Suprapubic skin (tissue), 4 donors: Measurements from ENCODE around the gene IVD. TPM values are rescaled to one million over a fixed set of nuclear protein-coding genes. Genes with fewer than 3 reads are reported as not detected.

Experiments
- DNase-seq, 2 donors: peaks; one replicate each; pipeline ENCODE4 v3.0.0-alpha.2; 2019; ENCODE audit warnings: low spot score in 2 of 2
- H3K27ac ChIP-seq: fragments of 200-600 bp; sonication (generic); one replicate; pipeline ENCODE4 v1.5.1; 2019
- H3K27me3 ChIP-seq: fragments of 200-600 bp; sonication (generic); one replicate; pipeline ENCODE4 v1.5.1; 2019
- H3K36me3 ChIP-seq: fragments of 200-600 bp; sonication (generic); one replicate; pipeline ENCODE4 v1.5.1; 2019
- H3K4me1 ChIP-seq: fragments of 200-600 bp; sonication (generic); one replicate; pipeline ENCODE4 v1.5.1; 2019
- H3K4me3 ChIP-seq: fragments of 200-600 bp; sonication (generic); one replicate; pipeline ENCODE4 v1.5.1; 2019; ENCODE audit warnings: mild to moderate bottlenecking
- H3K9me3 ChIP-seq: fragments of 200-600 bp; sonication (generic); one replicate; pipeline ENCODE4 v1.5.1; 2019
- CTCF ChIP-seq, 2 donors: fragments of 200-600 bp in 1 of 2; fragments of 450-650 bp in 1 of 2; sonication (generic) in 1 of 2; IDR thresholded peaks; one replicate each; pipeline ENCODE4 v1.5.1; 2016 to 2019; ENCODE audit warnings: antibody characterized with exemption in 2 of 2, mild to moderate bottlenecking in 1 of 2, moderate library complexity in 1 of 2
- EP300 ChIP-seq: sonication (generic); formaldehyde crosslinking; IDR thresholded peaks from one replicate; pipeline ENCODE4 v1.6.1; 2017; ENCODE audit warnings: antibody characterized with exemption
- POLR2A ChIP-seq, 2 donors: fragments of 450-650 bp; IDR thresholded peaks; one replicate each; pipeline ENCODE4 v1.6.1; 2017; ENCODE audit warnings: antibody characterized with exemption in 2 of 2, mild to moderate bottlenecking in 2 of 2, moderate library complexity in 2 of 2
- POLR2AphosphoS5 ChIP-seq, 3 donors: sonication (generic); formaldehyde crosslinking; IDR thresholded peaks; one replicate each; pipeline ENCODE4 v1.6.1; 2017; ENCODE audit warnings: antibody characterized with exemption in 3 of 3
- WGBS: methylation state at CpG from one replicate; pipeline ENCODE4 v1.1.5; 2018; 5-methylcytosine and 5-hydroxymethylcytosine counted together
- total RNA-seq, 4 donors: library from RNA; depleted of rRNA; stranded (reverse); fragments of >200 nt; gene quantifications; one replicate each; pipeline ENCODE4 v1.1.0, GENCODE V29; 2016

Gene IVD
- total RNA-seq, 4 donors from 2014 or later = 7.7 to 18.3 (median 13.3) TPM

GRCh38 chr15:40392986-40393948 lies 12.3 kb upstream of the IVD start:
- no peak overlapping the region for H3K4me3 ChIP-seq
- no peaks in the 10 kb centered on the region for H3K27me3 ChIP-seq
- H3K4me1 ChIP-seq = no peaks in the 10 kb centered on the region
- no peaks in the 10 kb centered on the region for H3K9me3 ChIP-seq
- TF ChIP-seq POLR2AphosphoS5 (IDR thresholded peaks at IDR 0.05) (no peak), CTCF (IDR thresholded peaks at IDR 0.05) (no peak), POLR2A (IDR thresholded peaks at IDR 0.05) (no peak), EP300 (no peak)
- DNase-seq = no peak
- H3K27ac ChIP-seq = no peak overlapping the region
- WGBS = 95% methylated on average over 4 of the region's 4 CpGs
- H3K36me3 ChIP-seq = peaks cover 33% of the 10 kb centered on the region

DNA sequence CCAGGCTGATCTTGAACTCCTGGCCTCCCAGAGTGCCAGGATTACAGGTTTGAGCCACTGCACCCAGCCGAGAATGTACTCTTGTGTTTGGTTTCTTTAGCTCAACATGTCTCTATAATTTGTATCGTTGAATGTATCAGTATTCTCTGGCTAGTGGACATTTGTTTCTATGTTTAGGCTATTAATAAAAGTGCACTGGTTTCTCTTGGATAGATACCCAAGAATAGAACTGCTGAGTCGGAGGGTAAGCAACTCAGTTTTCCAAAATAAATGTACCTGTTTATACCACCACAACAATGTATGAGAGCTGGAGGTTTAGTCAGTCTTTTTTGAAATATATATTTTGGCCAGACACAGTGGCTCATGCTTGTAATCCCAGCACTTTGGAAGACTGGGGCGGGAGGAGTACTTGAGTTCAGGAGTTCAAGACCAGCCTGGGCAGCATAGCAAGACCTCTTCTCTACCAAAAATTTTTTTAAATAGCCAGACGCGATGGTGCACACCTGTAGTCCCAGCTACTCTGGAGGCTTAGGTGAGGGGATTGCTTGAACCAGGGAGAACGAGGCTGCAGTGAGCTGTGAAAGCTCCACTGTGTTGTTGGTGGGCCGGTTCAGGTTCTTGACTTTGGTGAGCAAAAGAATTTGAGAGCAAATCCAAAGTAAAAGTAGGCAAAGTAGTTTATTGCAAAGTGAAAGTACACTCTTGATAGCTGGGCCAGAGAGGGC lies 7.7 kb upstream of the IVD start:
- H3K4me3 ChIP-seq = no peak overlapping the region
- no peak for DNase-seq

DNA sequence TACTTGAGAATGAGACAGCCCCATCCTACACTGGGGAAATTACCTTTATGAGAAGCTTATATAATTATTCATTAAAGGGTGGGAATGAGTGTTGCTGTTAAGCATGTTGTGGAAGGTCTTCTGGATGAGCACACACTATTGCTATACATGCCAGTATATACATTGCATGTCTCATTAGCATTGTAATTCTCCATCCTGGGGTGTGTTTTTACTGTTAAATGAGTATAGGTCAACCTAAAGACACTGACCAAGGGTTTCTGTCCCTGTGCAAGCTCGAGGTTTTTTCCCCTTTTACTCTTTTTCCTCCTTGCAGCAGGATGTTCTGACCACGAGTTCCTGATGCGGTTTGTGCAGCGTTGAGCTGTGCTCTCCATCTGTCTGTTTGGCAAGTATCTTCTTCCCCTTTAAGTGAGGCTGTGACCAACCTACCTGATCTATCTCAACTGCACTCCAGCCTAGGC lies 7.2 kb upstream of the IVD start:
- no peaks in the 10 kb centered on the region for H3K9me3 ChIP-seq
- TF ChIP-seq EP300 (no peak), POLR2AphosphoS5 (IDR thresholded peaks at IDR 0.05) (no peak), CTCF (IDR thresholded peaks at IDR 0.05) (no peak)
- DNase-seq = no peak
- H3K27ac ChIP-seq = no peak overlapping the region
- H3K4me3 ChIP-seq = no peak overlapping the region
- WGBS = 56% methylated on average over 4 of the region's 4 CpGs
- H3K36me3 ChIP-seq = peaks cover 4% of the 10 kb centered on the region
- no peaks in the 10 kb centered on the region for H3K27me3 ChIP-seq
- H3K4me1 ChIP-seq = no peaks in the 10 kb centered on the region

More for the DNA sequence above, 7.7 kb upstream of the IVD start:
- Histone ChIP-seq H3K9me3 (no peaks in the 10 kb centered on the region), H3K4me1 (no peaks in the 10 kb centered on the region), H3K36me3 (peaks cover 10% of the 10 kb centered on the region), H3K27me3 (no peaks in the 10 kb centered on the region), H3K27ac (no peak overlapping the region)
- no peak for TF ChIP-seq CTCF (IDR thresholded peaks at IDR 0.05)
- no peak for TF ChIP-seq EP300
- 93% methylated on average over 8 of the region's 8 CpGs for WGBS

DNA sequence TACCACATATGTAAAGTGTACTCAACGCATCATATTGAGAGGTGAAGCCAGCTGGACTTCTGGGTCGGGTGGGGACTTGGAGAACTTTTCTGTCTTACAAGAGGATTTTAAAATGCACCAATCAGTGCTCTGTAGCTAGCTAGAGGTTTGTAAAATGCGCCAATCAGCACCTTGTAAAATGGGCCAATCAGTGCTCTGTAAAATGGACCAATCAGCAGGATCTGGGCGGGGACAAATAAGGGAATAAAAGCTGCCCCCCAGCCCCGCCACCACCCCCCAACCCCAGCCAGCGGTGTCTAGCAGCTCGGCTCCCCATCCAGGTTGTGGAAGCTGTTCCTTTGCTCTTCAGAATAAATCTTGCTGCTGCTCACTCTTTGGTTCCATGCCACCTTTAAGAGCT lies 6.2 kb upstream of the IVD start:
- TF ChIP-seq POLR2AphosphoS5 (IDR thresholded peaks at IDR 0.05) (no peak), POLR2A (IDR thresholded peaks at IDR 0.05) (no peak), EP300 (no peak), CTCF (IDR thresholded peaks at IDR 0.05) (no peak)
- WGBS = 85% methylated on average over 7 of the region's 7 CpGs

More for the DNA sequence above, 6.2 kb upstream of the IVD start:
- H3K27me3 ChIP-seq = no peaks in the 10 kb centered on the region
- DNase-seq = no peak
- H3K9me3 ChIP-seq = no peaks in the 10 kb centered on the region
- no peak overlapping the region for H3K4me3 ChIP-seq
- H3K27ac ChIP-seq = no peak overlapping the region
- H3K36me3 ChIP-seq = no peaks in the 10 kb centered on the region
- H3K4me1 ChIP-seq = no peaks in the 10 kb centered on the region
